ENCODE measurements around the gene STAG3. TPM values are rescaled to one million over a fixed set of nuclear protein-coding genes. Genes with fewer than 3 reads are reported as not detected.
"Not testable (repeated sequence)": the region's sequence is repeated elsewhere in the genome, so short reads cannot be mapped to it uniquely, and the experiment has no call there.

STAG3 gene
- polyA plus RNA-seq, 4 donors: 7.5 to 37.1 (median 22.3) TPM

- DNase-seq (ENCODE audit: low read depth in 4 of 4, low spot score in 2 of 4): no peak
Observed at GRCh38 chr7:100210805-100211204, 33.1 kb downstream of the STAG3 start.

- no peak for DNase-seq (ENCODE audit: low read depth in 4 of 4, low spot score in 2 of 4)
Observed at GRCh38 chr7:100211342-100211780, 33.6 kb downstream of the STAG3 start.

- DNase-seq (ENCODE audit: low read depth in 4 of 4, low spot score in 2 of 4): no peak
Observed at GRCh38 chr7:100212631-100213286, 35.0 kb downstream of the STAG3 start.

- no peak for DNase-seq (ENCODE audit: low read depth in 4 of 4, low spot score in 2 of 4)
Observed at GRCh38 chr7:100213672-100214071, 36.0 kb downstream of the STAG3 start.

GRCh38 chr7:100214356-100214755, 36.6 kb downstream of the STAG3 start:
- not testable (repeated sequence) for DNase-seq (ENCODE audit: low read depth in 4 of 4, low spot score in 2 of 4)

- DNase-seq (ENCODE audit: low read depth in 4 of 4, low spot score in 2 of 4): no peak
Observed at GRCh38 chr7:100215895-100216294, 38.2 kb downstream of the STAG3 start.

GRCh38 chr7:100217934-100218333, 40.2 kb downstream of the STAG3 start:
- not testable (repeated sequence) for DNase-seq (ENCODE audit: low read depth in 4 of 4, low spot score in 2 of 4)

- DNase-seq (ENCODE audit: low read depth in 4 of 4, low spot score in 2 of 4): no peak
Observed at GRCh38 chr7:100219271-100219737, 41.6 kb downstream of the STAG3 start.

GRCh38 chr7:100219801-100220585, 42.3 kb downstream of the STAG3 start, which contains the start of gene PVRIG:
PVRIG (plus strand) TSS chr7:100219949; CDS start chr7:100219971, 22 bp downstream.
- DNase-seq (ENCODE audit: low read depth in 4 of 4, low spot score in 2 of 4): not testable (repeated sequence)

- no peak for DNase-seq (ENCODE audit: low read depth in 4 of 4, low spot score in 2 of 4)
Observed at GRCh38 chr7:100220586-100221230, 43.0 kb downstream of the STAG3 start.

GRCh38 chr7:100221231-100221718, 43.6 kb downstream of the STAG3 start:
- DNase-seq (ENCODE audit: low read depth in 4 of 4, low spot score in 2 of 4): no peak

GRCh38 chr7:100221767-100222444, 44.2 kb downstream of the STAG3 start:
- no peak for DNase-seq (ENCODE audit: low read depth in 4 of 4, low spot score in 2 of 4)

- DNase-seq (ENCODE audit: low read depth in 4 of 4, low spot score in 2 of 4): no peak
Observed at GRCh38 chr7:100222445-100223132, 44.9 kb downstream of the STAG3 start.

- not testable (repeated sequence) for DNase-seq (ENCODE audit: low read depth in 4 of 4, low spot score in 2 of 4)
Observed at GRCh38 chr7:100223376-100223927, 45.7 kb downstream of the STAG3 start.

- not testable (repeated sequence) for DNase-seq (ENCODE audit: low read depth in 4 of 4, low spot score in 2 of 4)
Observed at GRCh38 chr7:100224891-100225290, 47.2 kb downstream of the STAG3 start.

- not testable (repeated sequence) for DNase-seq (ENCODE audit: low read depth in 4 of 4, low spot score in 2 of 4)
Observed at GRCh38 chr7:100234660-100235317, 57.1 kb downstream of the STAG3 start.

GRCh38 chr7:100239975-100240374, 62.3 kb downstream of the STAG3 start:
- not testable (repeated sequence) for DNase-seq (ENCODE audit: low read depth in 4 of 4, low spot score in 2 of 4)

- not testable (repeated sequence) for DNase-seq (ENCODE audit: low read depth in 4 of 4, low spot score in 2 of 4)
Observed at GRCh38 chr7:100243385-100243784, 65.7 kb downstream of the STAG3 start.

Measured in left renal cortex interstitium (tissue), 4 donors.